HUDEP-2 (cell line): ENCODE results near the gene CILP.
"Not testable (repeated sequence)": the region's sequence is repeated elsewhere in the genome, so short reads cannot be mapped to it uniquely, and the experiment has no call there.

Experiments used
- DNase-seq, 76 experiments: peaks; one replicate each; lab custom pipeline; 2025; ENCODE audit not compliant: unreplicated experiment in 76 of 76; lab: John Stamatoyannopoulos, UW

The CILP gene, protein sequence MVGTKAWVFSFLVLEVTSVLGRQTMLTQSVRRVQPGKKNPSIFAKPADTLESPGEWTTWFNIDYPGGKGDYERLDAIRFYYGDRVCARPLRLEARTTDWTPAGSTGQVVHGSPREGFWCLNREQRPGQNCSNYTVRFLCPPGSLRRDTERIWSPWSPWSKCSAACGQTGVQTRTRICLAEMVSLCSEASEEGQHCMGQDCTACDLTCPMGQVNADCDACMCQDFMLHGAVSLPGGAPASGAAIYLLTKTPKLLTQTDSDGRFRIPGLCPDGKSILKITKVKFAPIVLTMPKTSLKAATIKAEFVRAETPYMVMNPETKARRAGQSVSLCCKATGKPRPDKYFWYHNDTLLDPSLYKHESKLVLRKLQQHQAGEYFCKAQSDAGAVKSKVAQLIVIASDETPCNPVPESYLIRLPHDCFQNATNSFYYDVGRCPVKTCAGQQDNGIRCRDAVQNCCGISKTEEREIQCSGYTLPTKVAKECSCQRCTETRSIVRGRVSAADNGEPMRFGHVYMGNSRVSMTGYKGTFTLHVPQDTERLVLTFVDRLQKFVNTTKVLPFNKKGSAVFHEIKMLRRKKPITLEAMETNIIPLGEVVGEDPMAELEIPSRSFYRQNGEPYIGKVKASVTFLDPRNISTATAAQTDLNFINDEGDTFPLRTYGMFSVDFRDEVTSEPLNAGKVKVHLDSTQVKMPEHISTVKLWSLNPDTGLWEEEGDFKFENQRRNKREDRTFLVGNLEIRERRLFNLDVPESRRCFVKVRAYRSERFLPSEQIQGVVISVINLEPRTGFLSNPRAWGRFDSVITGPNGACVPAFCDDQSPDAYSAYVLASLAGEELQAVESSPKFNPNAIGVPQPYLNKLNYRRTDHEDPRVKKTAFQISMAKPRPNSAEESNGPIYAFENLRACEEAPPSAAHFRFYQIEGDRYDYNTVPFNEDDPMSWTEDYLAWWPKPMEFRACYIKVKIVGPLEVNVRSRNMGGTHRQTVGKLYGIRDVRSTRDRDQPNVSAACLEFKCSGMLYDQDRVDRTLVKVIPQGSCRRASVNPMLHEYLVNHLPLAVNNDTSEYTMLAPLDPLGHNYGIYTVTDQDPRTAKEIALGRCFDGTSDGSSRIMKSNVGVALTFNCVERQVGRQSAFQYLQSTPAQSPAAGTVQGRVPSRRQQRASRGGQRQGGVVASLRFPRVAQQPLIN

DNA sequence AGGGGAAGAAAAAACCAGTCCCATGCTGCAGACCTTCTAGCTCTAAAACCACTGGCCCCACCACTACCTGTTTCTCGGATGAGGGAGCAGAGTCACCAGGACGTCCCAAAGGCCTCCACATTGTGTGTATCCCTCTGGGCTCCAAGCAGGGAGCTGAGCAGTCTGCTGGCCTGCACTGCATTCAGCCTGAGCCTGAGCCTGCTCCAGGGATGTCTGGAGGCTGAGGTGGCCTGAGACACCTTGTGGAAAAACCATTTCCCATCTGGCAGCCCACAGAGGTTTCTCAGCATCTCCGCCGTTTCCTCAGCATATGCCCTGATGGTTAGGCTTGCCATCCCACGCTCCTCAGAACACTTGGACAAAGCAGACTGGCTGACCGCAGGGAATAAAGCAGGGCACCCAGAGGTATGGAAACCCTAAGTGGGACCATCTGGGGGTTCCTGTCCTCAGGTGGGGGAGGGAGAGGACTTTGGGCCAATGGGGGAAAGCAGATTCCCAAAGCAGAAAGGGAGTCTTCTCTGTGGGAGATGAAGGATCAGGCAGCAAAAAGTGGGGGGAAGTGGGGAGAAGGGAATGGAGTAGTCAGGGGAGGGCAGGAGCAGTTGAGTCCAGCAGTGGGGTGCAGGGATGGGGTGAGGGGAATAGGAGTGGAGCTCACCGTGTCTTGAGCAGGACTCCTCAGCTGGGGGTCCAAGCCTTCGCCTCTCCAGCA is at the start of gene CILP:
CILP (minus strand) TSS at position 704 of the 712 bp plus-strand sequence. CDS start 1,718 bp downstream, outside the sequence.
- no peak for DNase-seq

- no peak for DNase-seq
Measured at GRCh38 chr15:65260968-65261367, 49.7 kb upstream of the CILP start.

DNA sequence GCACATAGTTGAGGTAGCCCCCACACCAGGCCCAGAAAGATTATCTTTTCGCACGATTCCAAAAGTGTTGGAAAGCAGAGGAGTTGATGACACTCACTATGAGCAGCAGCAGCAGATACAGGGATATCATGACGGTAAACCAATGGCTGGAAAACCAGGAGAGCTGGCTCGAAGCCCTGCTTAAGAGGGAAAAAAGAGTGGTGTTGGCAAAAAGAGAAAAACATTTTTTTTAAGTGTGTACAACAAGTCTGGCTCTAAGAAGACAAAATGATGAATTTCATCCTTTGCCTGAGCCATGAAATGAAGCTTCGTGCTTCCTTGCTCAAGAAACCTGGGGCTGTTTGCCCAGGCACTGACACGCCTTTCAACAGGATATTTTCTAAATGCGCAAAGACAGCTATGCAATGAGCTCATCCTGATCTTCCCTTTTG is 48.1 kb upstream of the CILP start:
- DNase-seq = no peak

- DNase-seq = no peak
Measured at GRCh38 chr15:65258375-65259262, 47.3 kb upstream of the CILP start.

- no peak for DNase-seq
Measured at GRCh38 chr15:65255486-65256140, 44.3 kb upstream of the CILP start.

- no peak for DNase-seq
Measured at GRCh38 chr15:65254758-65255157, 43.5 kb upstream of the CILP start.

DNA sequence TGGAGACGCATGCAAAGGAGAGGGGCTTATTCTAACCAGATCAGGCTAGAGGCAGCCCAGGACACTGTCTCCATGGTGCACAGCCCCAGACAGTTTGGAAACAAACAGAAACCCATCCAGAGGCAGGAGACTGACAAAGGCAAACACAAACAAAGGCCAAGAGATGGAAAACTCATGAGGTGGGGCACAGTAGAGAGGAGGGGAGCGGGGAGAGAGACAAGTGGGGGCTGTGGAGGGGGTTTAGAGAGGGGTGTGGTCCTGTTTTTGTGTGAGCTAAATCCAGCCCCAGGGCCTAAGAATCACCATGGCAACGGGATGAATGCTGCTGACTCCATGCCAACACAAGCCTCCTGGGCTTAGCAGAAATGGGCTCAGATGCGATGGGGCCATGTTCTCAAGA is 43.1 kb upstream of the CILP start:
- no peak for DNase-seq

- no peak for DNase-seq
Measured at GRCh38 chr15:65249641-65250040, 38.4 kb upstream of the CILP start.

DNA sequence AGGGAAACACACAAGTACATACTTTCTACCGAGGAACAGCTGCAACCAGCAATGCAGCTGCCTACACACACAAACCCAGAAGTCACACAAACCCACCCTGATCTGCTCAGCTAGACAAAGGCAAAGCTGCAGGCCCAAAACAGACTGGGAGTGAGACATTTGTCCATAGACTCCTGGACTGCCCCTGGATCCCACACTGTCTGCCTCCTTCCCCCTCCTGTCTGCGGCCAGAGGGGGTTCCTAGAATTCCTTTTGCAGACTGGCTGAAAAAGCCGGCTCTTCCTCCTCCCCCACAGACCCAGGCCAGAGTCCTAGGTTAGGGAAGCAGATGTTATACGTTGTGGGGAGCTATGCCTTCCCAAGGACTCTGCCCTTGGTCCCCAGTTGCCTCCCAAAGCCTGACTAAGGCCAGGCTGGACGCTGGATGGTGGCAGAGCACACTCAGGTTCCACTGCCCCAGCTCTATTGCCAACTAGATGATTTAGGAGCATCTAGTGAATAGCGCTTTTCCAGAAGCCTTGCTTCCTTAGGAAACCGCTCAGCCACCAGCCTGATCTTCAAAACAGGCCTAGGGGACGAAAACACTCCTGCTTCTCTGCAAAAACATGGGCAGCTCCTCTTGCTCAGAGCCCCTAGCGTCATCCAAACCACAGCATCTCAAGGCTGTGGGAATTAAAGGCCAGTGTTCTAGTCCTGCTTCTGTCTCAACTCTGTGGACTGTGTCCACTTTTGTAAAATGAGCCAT is 37.4 kb upstream of the CILP start:
- no peak for DNase-seq

- no peak for DNase-seq
Measured at GRCh38 chr15:65246939-65247338, 35.7 kb upstream of the CILP start.

DNA sequence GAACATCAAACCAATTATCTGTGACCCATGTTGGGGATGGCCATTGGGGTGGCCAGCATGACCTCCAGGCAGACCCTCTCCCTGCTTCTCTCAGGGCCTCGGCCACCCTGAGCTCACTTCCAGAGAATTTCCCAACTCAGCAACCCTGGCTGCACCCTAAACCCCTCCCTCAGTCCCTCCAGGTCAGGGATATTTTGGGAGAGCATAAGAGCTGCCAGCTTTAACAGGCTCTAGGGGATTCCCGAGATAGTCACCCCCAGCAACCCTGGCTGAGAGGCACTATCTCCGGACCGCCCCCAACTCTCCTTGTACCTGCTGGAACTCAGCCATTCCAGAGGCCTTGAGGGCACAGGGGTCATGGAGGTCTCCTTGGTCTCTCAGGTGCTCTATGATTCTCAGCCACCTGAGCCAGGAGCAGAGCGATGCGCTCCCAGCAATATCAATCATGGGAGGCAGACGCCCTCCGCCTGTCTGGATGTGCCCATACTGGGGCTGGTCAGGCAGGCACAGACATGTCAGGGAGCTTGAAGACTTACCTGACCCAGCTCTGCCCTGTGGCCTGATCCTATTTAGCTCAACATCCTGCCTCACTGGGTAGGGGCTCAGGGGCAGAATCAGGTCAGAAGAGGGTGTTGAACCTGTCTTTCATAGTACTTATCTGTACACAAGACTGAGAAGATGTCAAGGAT is 34.9 kb upstream of the CILP start:
- DNase-seq = no peak

DNA sequence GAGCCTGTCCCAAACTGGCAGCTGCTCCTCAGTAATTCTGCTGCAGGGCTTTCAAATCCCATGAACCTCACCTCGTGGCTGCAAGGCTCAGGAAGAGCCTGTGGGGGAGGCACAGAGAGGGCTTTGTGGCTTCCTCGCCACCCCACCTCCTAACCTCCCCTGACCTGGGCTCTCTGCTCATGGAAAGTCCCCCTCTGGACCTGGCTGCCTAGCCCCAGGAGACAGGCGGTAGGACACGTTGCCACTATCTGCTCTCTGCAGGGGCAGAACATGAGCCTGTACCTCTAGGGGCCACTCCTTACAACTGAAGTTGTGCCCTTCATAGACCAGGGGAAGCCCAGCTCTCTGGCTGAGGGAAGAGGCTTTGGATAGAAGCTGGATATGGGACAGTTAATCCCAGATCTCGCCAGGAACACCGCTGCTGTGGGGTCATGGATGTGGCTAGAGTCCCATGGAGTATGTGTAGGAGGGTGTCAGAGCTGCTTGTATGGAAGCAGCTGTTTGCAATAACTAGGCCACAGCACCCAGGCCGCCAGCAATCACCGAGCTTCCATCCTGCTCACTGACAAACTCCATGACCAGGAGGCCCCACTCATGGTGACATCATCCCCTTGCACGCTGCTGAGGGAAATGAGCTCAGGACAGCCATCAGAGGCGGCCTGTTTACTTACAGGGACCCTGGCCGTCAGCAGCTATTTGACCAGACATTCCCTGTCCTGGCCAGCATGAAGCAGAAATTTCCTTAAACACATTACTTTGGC is 34.0 kb upstream of the CILP start:
- no peak for DNase-seq

DNA sequence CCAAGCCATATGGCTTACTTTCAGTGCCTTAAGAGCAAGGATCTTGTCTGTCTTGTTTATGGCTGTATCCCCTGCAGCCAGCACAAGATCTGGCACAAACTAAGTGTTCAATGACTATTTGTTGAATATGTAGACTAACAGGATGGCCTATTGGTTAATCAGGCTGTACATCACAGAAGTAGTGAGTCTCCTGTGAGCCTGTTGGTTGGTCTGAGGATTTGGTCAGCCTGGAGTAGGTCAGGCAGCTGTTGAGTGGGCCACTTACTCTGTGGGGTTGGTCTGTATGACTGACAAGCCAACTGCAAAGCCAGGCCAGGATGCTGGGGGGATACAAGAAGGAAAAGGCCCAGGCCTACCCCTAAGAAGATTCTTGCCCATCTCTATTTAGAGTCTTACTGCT is 33.4 kb upstream of the CILP start:
- no peak for DNase-seq

DNA sequence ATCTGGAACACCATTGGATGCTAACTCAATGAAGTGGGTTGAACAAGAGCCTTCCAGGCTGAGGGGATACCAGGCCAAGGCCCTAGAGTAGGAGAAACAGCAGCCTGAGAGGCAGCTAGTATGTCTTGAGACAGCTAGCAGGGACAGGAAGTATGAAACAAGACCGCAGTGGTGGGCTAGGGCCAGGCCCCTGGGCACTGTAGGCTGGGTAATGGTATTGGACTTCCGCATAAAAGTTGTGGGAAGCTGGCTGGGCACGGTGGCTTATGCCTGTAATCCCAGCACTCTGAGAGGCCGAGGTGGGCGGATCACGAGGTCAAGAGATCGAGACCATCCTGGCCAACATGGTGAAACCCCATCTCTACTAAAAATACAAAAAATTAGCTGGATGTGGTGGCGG is 25.2 kb upstream of the CILP start:
- DNase-seq = not testable (repeated sequence)

DNA sequence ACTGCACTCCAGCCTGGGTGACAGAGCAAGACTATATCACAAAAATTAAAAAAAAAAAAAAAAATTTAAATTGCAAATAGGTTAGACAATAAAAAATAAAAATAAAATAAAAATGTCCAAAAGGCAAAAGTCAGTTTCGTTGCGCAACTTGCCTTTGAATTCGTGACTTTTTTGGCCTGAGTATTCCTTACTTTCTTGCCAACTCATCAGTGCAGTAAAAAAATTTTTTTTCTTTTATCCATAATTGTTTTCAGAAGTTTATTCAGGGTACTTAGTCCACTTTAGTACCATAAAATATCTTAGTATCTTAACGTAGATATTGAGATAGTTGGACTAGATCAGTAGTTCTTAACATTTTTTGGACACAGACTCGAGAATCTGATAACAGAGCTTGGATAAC is 22.4 kb upstream of the CILP start:
- no peak for DNase-seq

GRCh38 chr15:65232520-65232919 is 21.2 kb upstream of the CILP start:
- no peak for DNase-seq

DNA sequence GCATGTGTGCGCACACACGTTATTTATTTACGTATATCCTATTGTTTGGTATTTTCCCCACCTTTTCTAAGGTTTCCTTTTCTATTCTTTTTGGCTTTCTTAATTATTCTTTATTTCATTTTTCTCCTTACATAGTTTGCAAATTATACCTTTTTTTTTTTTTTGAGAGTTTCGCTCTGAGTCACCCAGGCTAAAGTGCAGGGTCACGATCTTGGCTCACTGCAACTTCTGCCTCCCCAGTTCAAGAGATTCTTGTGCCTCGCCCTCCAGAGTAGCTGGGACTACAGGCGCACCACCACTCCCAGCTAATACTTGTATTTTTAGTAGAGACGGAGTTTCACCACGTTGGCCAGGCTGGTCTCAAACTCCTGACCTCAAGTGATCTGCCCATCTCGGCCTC is 20.0 kb upstream of the CILP start:
- DNase-seq = no peak
